OCI-LY3 (cell line): ENCODE results near the gene LIMD2.

Source experiments
- H2AFZ ChIP-seq: fragments of 200-600, 300-600 bp; shearing (Covaris generic); 2 replicates; pipeline ENCODE4 v1.6.0; 2014; ENCODE audit warnings: antibody characterized with exemption, low read depth, low read length
- H3K27ac ChIP-seq: fragments of 200-600, 300-600 bp; sonication (generic); 2 replicates; pipeline ENCODE4 v1.5.1; 2014; ENCODE audit warnings: mild to moderate bottlenecking, low read length, moderate library complexity, mixed read lengths
- H3K27me3 ChIP-seq: fragments of 200-600, 300-600 bp; sonication (generic); 2 replicates; pipeline ENCODE4 v1.6.1; 2014; ENCODE audit warnings: low read depth, low read length, mixed read lengths
- H3K36me3 ChIP-seq: fragments of 200-600, 300-600 bp; sonication (generic); replicated peaks from 2 replicates; pipeline ENCODE3; 2014; ENCODE audit warnings: low read depth, low read length, mixed read lengths
- H3K4me1 ChIP-seq: fragments of 300-600, 200-600 bp; sonication (generic); 2 replicates; pipeline ENCODE4 v1.6.1; 2014; ENCODE audit warnings: low read length, mixed read lengths
- H3K4me2 ChIP-seq: fragments of 200-600, 300-600 bp; sonication (generic); 2 replicates; pipeline ENCODE4 v1.6.1; 2014; ENCODE audit warnings: low read length, mixed read lengths
- H3K4me3 ChIP-seq: fragments of 300-600, 200-600 bp; sonication (generic); 2 replicates; pipeline ENCODE4 v1.5.1; 2014; ENCODE audit warnings: antibody characterized with exemption, mild to moderate bottlenecking, low read length, moderate library complexity
- H3K79me2 ChIP-seq: fragments of 300-600, 200-600 bp; shearing (Covaris generic); 2 replicates; pipeline ENCODE4 v1.6.1; 2014; ENCODE audit warnings: mild to moderate bottlenecking, low read length, mixed read lengths
- H3K9ac ChIP-seq: fragments of 300-600, 200-600 bp; shearing (Covaris generic); 2 replicates; pipeline ENCODE4 v1.6.0; 2014; ENCODE audit warnings: mild to moderate bottlenecking, low read length, moderate library complexity
- H3K9me3 ChIP-seq: fragments of 200-600, 300-600 bp; shearing (Covaris generic); 2 replicates; pipeline ENCODE4 v1.6.1; 2014; ENCODE audit warnings: low read length, mixed read lengths; ENCODE audit not compliant: insufficient read depth
- H4K20me1 ChIP-seq: fragments of 200-600, 300-600 bp; sonication (generic); 2 replicates; pipeline ENCODE4 v1.6.1; 2016; ENCODE audit warnings: low read length, mixed read lengths; ENCODE audit not compliant: insufficient read depth
- CTCF ChIP-seq: fragments of 200-600, 300-600 bp; sonication (generic); IDR thresholded peaks from 2 replicates; pipeline ENCODE4 v1.5.1; 2014; ENCODE audit warnings: antibody characterized with exemption, low read length, low read depth
- EZH2phosphoT487 ChIP-seq: fragments of 200-600 bp; shearing (Covaris generic); IDR thresholded peaks from 2 replicates; pipeline ENCODE4 v1.6.1; 2018; ENCODE audit warnings: antibody characterized with exemption, mixed run types, low read depth

LIMD2 gene

GRCh38 chr17:63698886-63699637 is 863 bp downstream of the LIMD2 start:
- peaks cover 58% of the 10 kb centered on the region for H3K4me1 ChIP-seq
- no peak overlapping the region for H2AFZ ChIP-seq
- peak overlapping the region; percentile 99 for H3K4me2 ChIP-seq
- H3K36me3 ChIP-seq: peaks cover 43% of the 10 kb centered on the region
- H4K20me1 ChIP-seq: peaks cover 10% of the 10 kb centered on the region; the same call in 1 of the 2 replicates
- no peaks in the 10 kb centered on the region for H3K27me3 ChIP-seq
- H3K4me3 ChIP-seq: peak overlapping the region; percentile 97
- TF ChIP-seq CTCF (no peak), EZH2phosphoT487 (no peak)
- H3K9ac ChIP-seq: peak overlapping the region; percentile 99
- peak overlapping the region; percentile 91 for H3K27ac ChIP-seq
- H3K79me2 ChIP-seq: peaks cover 29% of the 10 kb centered on the region
- peaks cover 8% of the 10 kb centered on the region; the same call in 1 of the 2 replicates for H3K9me3 ChIP-seq

GRCh38 chr17:63698381-63698885 is 1.5 kb downstream of the LIMD2 start:
- peaks cover 8% of the 10 kb centered on the region; the same call in 1 of the 2 replicates for H3K9me3 ChIP-seq
- peaks cover 10% of the 10 kb centered on the region; the same call in 1 of the 2 replicates for H4K20me1 ChIP-seq
- no peak overlapping the region for H2AFZ ChIP-seq
- no peaks in the 10 kb centered on the region for H3K27me3 ChIP-seq
- no peak for TF ChIP-seq CTCF
- no peak for TF ChIP-seq EZH2phosphoT487
- H3K4me3 ChIP-seq: peak overlapping the region; percentile 97
- peak overlapping the region; percentile 99 for H3K4me2 ChIP-seq
- peak overlapping the region; percentile 99 for H3K9ac ChIP-seq
- peaks cover 43% of the 10 kb centered on the region for H3K36me3 ChIP-seq
- peak overlapping the region; percentile 91 for H3K27ac ChIP-seq
- peaks cover 29% of the 10 kb centered on the region for H3K79me2 ChIP-seq
- H3K4me1 ChIP-seq: peaks cover 58% of the 10 kb centered on the region

DNA sequence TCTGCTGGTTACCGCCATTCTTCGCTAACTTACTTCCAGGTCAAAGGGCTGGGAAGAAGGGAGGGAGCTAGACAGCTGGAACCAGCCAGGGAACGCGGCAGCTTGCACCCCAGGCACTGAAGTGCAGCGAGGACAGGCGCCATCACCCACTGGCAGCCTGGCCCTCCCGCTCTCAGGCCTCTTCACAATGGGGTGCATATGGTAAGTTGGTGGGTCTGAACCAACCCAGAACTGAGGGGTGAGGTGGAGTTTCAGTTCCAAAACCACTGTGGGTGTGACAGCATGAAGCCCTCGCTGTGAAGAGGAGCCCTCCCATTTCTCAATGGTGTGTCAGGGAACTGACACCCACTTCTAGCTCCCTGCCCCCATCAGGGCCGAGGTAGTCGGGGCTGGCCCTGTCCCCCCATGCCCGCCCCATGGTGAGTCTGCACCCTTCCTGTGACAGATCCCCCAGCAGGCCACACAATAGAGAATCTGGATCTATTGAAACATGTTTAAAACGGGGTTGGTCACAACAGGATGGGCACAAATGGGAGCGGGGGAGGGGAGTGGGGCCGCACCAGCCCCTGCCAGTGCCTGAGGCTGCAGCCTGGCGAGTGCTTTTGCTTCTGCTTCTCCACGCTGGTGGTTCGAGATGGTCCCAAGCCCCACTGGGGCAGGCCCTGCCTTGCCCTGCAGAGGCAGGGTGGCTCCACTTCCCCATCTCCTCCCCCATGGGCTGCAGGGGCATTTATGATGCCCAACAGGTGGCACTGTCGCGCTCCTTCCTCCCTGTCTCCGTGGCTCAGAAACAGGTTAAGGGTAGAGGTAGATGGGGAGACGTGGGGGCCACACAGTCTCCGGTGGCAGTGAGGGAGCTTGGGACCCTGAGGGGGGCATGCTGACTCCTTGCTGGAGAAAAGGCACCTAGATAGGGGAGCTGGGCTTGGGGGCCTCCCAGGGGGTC is 2.3 kb downstream of the LIMD2 start:
- peak overlapping the region; percentile 91 for H3K27ac ChIP-seq
- peak overlapping the region; percentile 97 for H3K4me3 ChIP-seq
- peak overlapping the region; percentile 99 for H3K4me2 ChIP-seq
- peaks cover 29% of the 10 kb centered on the region for H3K79me2 ChIP-seq
- peaks cover 38% of the 10 kb centered on the region for H3K36me3 ChIP-seq
- H3K9me3 ChIP-seq: peaks cover 8% of the 10 kb centered on the region; the same call in 1 of the 2 replicates
- H2AFZ ChIP-seq: no peak overlapping the region
- no peak for TF ChIP-seq EZH2phosphoT487
- TF ChIP-seq CTCF: peak; percentile 77
- peaks cover 10% of the 10 kb centered on the region; the same call in 1 of the 2 replicates for H4K20me1 ChIP-seq
- peak overlapping the region; percentile 99 for H3K9ac ChIP-seq
- H3K27me3 ChIP-seq: no peaks in the 10 kb centered on the region
- peaks cover 58% of the 10 kb centered on the region for H3K4me1 ChIP-seq
